Measurements from ENCODE around the gene CEP85.

- TF ChIP-seq, protein P1, sequence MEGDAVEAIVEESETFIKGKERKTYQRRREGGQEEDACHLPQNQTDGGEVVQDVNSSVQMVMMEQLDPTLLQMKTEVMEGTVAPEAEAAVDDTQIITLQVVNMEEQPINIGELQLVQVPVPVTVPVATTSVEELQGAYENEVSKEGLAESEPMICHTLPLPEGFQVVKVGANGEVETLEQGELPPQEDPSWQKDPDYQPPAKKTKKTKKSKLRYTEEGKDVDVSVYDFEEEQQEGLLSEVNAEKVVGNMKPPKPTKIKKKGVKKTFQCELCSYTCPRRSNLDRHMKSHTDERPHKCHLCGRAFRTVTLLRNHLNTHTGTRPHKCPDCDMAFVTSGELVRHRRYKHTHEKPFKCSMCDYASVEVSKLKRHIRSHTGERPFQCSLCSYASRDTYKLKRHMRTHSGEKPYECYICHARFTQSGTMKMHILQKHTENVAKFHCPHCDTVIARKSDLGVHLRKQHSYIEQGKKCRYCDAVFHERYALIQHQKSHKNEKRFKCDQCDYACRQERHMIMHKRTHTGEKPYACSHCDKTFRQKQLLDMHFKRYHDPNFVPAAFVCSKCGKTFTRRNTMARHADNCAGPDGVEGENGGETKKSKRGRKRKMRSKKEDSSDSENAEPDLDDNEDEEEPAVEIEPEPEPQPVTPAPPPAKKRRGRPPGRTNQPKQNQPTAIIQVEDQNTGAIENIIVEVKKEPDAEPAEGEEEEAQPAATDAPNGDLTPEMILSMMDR (conservative IDR thresholded peaks at IDR 0.05): no peak
- no peak for TF ChIP-seq EZH2 (IDR thresholded peaks at IDR 0.05; ENCODE audit: low read depth)
These were observed 83.1 kb downstream of the CEP85 start for GRCh38 chr1:26317146-26317545.
